GM06990 (cell line): ENCODE results near the gene KLF13.
A peak's percentile ranks its signal among the peaks of the same experiment; 100 is the strongest.

Experiments used
- DNase-seq: peaks from one replicate; pipeline ENCODE4 v3.0.0-alpha.2; 2011; ENCODE audit not compliant: insufficient read length; ENCODE audit errors: extremely low read depth
- H3K27me3 ChIP-seq: replicated peaks from 2 replicates; pipeline ENCODE4 v1.6.0; 2011; ENCODE audit warnings: low read length; ENCODE audit not compliant: control insufficient read depth, insufficient read depth
- H3K36me3 ChIP-seq: 2 replicates; pipeline ENCODE4 v1.5.1; 2011; ENCODE audit warnings: low read length; ENCODE audit not compliant: control insufficient read depth, insufficient read depth
- H3K4me3 ChIP-seq: replicated peaks from 2 replicates; pipeline ENCODE4 v1.5.1; 2011; ENCODE audit warnings: low read depth, mild to moderate bottlenecking, control low read depth, low read length
- TF ChIP-seq, protein P1 (sequence below): IDR thresholded peaks from 2 replicates; pipeline ENCODE4 v1.5.1; 2011; ENCODE audit warnings: low read length, control low read depth, mild to moderate bottlenecking, inconsistent platforms; ENCODE audit not compliant: insufficient read depth, poor library complexity, severe bottlenecking

Gene KLF13

GRCh38 chr15:31296646-31297574 lies 29.7 kb upstream of the KLF13 start:
- no peak for DNase-seq
- no peaks in the 10 kb centered on the region for H3K36me3 ChIP-seq
- TF ChIP-seq, protein P1, sequence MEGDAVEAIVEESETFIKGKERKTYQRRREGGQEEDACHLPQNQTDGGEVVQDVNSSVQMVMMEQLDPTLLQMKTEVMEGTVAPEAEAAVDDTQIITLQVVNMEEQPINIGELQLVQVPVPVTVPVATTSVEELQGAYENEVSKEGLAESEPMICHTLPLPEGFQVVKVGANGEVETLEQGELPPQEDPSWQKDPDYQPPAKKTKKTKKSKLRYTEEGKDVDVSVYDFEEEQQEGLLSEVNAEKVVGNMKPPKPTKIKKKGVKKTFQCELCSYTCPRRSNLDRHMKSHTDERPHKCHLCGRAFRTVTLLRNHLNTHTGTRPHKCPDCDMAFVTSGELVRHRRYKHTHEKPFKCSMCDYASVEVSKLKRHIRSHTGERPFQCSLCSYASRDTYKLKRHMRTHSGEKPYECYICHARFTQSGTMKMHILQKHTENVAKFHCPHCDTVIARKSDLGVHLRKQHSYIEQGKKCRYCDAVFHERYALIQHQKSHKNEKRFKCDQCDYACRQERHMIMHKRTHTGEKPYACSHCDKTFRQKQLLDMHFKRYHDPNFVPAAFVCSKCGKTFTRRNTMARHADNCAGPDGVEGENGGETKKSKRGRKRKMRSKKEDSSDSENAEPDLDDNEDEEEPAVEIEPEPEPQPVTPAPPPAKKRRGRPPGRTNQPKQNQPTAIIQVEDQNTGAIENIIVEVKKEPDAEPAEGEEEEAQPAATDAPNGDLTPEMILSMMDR: no peak

DNA sequence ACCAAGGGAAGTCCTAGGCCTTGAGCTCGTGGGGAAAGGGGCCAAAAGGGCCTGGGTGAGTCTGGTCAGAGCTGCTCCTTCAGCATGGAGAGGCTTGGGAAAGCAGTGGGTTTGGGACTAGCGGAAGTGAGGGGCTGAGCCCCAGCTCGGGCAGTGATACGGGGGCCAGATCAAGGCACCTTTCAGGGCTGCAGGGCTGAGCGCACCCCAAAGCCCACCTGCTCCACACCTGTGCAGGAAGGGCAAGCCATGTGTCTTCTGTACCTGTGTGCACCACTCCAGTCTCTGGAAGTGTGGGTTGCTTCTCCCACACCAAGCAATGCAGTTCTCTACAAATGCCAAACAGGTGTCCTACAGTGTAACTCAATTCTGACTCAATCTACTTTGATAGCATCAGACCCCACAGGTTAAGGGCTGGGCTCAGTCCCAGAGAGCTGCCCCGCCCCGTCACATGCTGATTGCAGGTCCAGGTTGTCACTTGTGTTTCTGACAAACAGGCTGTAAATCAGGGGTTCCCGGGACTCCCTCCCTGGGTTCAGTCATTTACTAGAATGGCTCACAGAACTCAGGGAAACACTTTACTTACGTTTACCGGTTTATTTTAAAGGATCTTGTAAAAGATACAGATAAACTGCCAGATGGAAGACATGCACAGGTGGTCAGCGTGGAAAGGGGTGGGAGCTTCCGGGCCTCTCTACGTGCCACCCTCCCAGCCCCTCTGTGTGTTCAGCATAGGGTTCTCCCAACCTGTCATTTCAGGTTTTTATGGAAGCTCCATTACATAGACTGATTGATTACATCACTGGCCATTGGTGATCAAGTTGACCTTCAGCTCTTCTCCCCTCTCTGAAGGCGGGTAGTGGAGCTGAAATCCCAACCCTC lies 28.8 kb upstream of the KLF13 start:
- TF ChIP-seq, protein P1: no peak
- Histone ChIP-seq H3K36me3 (no peaks in the 10 kb centered on the region), H3K27me3 (no peaks in the 10 kb centered on the region), H3K4me3 (no peak overlapping the region)
- no peak for DNase-seq

More at GRCh38 chr15:31296646-31297574, 29.7 kb upstream of the KLF13 start:
- no peaks in the 10 kb centered on the region for H3K27me3 ChIP-seq
- H3K4me3 ChIP-seq: no peak overlapping the region

GRCh38 chr15:31298707-31299172 lies 27.9 kb upstream of the KLF13 start:
- TF ChIP-seq, protein P1: no peak
- Histone ChIP-seq H3K4me3 (no peak overlapping the region), H3K27me3 (no peaks in the 10 kb centered on the region), H3K36me3 (no peaks in the 10 kb centered on the region)
- no peak for DNase-seq

GRCh38 chr15:31300208-31300661 lies 26.4 kb upstream of the KLF13 start:
- DNase-seq: no peak
- TF ChIP-seq, protein P1: no peak
- Histone ChIP-seq H3K36me3 (no peaks in the 10 kb centered on the region), H3K27me3 (no peaks in the 10 kb centered on the region), H3K4me3 (no peak overlapping the region)

DNA sequence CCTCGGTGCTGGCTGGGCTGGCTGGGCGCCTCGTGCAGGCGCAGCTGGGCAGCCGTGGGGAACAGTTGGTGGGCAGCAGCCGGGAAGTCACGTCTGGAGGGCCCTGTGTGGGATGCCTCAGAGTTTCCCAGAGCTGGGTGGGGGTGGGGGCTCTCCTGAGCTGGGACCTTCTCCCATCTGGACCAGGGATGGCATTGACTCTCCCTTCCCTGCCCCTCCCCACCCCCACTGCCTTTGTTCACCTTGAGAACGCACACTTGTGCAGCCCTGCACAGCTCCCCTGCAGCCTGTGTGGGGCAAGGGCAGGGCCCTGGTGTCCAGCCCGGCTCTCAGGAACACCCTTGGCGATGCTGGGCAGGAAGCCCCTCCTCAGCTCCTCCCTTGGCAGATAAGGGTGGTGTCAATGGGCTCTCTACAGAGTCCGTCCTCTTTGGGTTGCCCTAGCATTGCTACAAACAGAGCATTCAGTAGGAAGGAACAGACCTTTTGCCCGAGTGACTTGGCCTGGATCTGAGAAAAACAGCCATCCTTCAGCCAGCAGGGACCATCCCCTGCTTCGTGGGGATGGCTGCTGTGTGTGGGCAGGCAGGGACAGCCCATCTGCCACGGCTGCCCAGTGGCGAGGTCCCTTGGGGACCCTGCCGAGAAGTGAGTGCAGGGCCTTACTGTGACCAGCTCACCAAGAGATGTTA lies 25.5 kb upstream of the KLF13 start:
- no peak overlapping the region for H3K4me3 ChIP-seq
- no peaks in the 10 kb centered on the region for H3K36me3 ChIP-seq
- no peaks in the 10 kb centered on the region for H3K27me3 ChIP-seq
- DNase-seq: peak; percentile 60
- TF ChIP-seq, protein P1: no peak
